B cell (primary cell): ENCODE results near the gene NAT14. TPM values are rescaled to one million over a fixed set of nuclear protein-coding genes. Genes with fewer than 3 reads are reported as not detected.

Source experiments
- ATAC-seq: fragments of 200-7000 bp; cut with Tn5 transposase; one replicate; pipeline ENCODE4 v1.10.0; 2021; ENCODE audit warnings: low read depth, mild to moderate bottlenecking, moderate number of reproducible peaks, moderate library complexity
- CTCF ChIA-PET: fragments of 350-600 bp; sonication (Branson Sonifier 250); formaldehyde crosslinking; loops from one replicate; lab custom pipeline; 2021; ENCODE audit warnings: antibody characterized with exemption, inconsistent platforms; lab: Charles Lee
- POLR2A ChIA-PET: fragments of 350-600 bp; sonication (Branson Sonifier 250); formaldehyde crosslinking; loops from one replicate; lab custom pipeline; 2021; ENCODE audit warnings: antibody characterized with exemption; lab: Charles Lee
- DNase-seq: peaks from one replicate; pipeline ENCODE4 v3.0.0; 2013
- H2AFZ ChIP-seq: 2 replicates; pipeline ENCODE4 v1.6.1; 2012; ENCODE audit warnings: mild to moderate bottlenecking, low read depth, low read length; ENCODE audit not compliant: insufficient read depth, poor library complexity, severe bottlenecking
- H3K27ac ChIP-seq, 2 donors: 1 replicate in 1 of 2; 2 replicates in 1 of 2; pipeline ENCODE4 v1.5.1; 2012 to 2013; ENCODE audit warnings: low read length in 2 of 2, mild to moderate bottlenecking in 2 of 2, moderate library complexity in 1 of 2
- H3K27me3 ChIP-seq, 4 experiments: fragments of 200-600 bp in 1 of 4; sonication (generic) in 1 of 4; replicated peaks in 1 of 4; 1 replicate in 2 of 4; 2 replicates in 2 of 4; pipeline versions ENCODE4 v1.6.1 to v1.7.0; 2013 to 2016; ENCODE audit warnings: low read length in 3 of 4, mild to moderate bottlenecking in 2 of 4, mixed read lengths in 1 of 4, moderate library complexity in 1 of 4; ENCODE audit not compliant: insufficient read depth in 4 of 4, control insufficient read depth in 3 of 4; ENCODE audit errors: control extremely low read depth in 1 of 4
- H3K36me3 ChIP-seq, 2 experiments: replicated peaks in 1 of 2; 1 replicate in 1 of 2; 2 replicates in 1 of 2; pipeline versions ENCODE4 v1.6.1 to v1.7.1; 2013; ENCODE audit warnings: low read length in 1 of 2; ENCODE audit not compliant: insufficient read depth in 2 of 2, control insufficient read depth in 1 of 2; ENCODE audit errors: control extremely low read depth in 1 of 2, extremely low read depth in 1 of 2
- H3K4me1 ChIP-seq, 2 donors: fragments of 200-600 bp in 1 of 2; sonication (generic) in 1 of 2; 1 replicate in 1 of 2; 2 replicates in 1 of 2; pipeline versions ENCODE4 v1.5.1 to v1.6.1; 2013 to 2017; ENCODE audit warnings: low read length in 2 of 2; ENCODE audit not compliant: control insufficient read depth in 2 of 2, insufficient read depth in 2 of 2
- H3K4me2 ChIP-seq: replicated peaks from 2 replicates; pipeline ENCODE3; 2012; ENCODE audit warnings: mild to moderate bottlenecking, low read depth, low read length; ENCODE audit not compliant: poor library complexity, severe bottlenecking
- H3K4me3 ChIP-seq, 5 experiments: fragments of 200-600 bp in 1 of 5; sonication (generic) in 1 of 5; 1 replicate in 3 of 5; 2 replicates in 2 of 5; pipeline versions ENCODE4 v1.5.1 to v1.7.0; 2011 to 2016; ENCODE audit warnings: low read length in 4 of 5, mild to moderate bottlenecking in 4 of 5, low read depth in 2 of 5, control low read depth in 1 of 5, moderate library complexity in 1 of 5; ENCODE audit not compliant: insufficient read depth in 1 of 5; ENCODE audit errors: control extremely low read depth in 1 of 5, extremely low read depth in 1 of 5
- H3K79me2 ChIP-seq: fragments of 200-600 bp; sonication (generic); one replicate; pipeline ENCODE4 v1.6.0; 2016; ENCODE audit warnings: low read length; ENCODE audit not compliant: control insufficient read depth, insufficient read depth
- H3K9ac ChIP-seq: fragments of 200-600 bp; sonication (generic); 2 replicates; pipeline ENCODE4 v1.6.1; 2017; ENCODE audit warnings: mild to moderate bottlenecking, low read length, moderate library complexity
- H3K9me3 ChIP-seq, 3 donors: one replicate each; pipeline versions ENCODE4 v1.6.1 to v1.7.1; 2013; ENCODE audit warnings: low read length in 2 of 3; ENCODE audit not compliant: control insufficient read depth in 2 of 3, insufficient read depth in 1 of 3; ENCODE audit errors: control extremely low read depth in 1 of 3
- H4K20me1 ChIP-seq: 2 replicates; pipeline ENCODE4 v1.6.0; 2012; ENCODE audit warnings: mild to moderate bottlenecking, low read length; ENCODE audit not compliant: insufficient read depth, control insufficient read depth, poor library complexity, severe bottlenecking
- H3K27ac Mint-ChIP-seq: one replicate; pipeline ENCODE4 v1.8.0; 2021; ENCODE audit warnings: mixed read lengths
- H3K27me3 Mint-ChIP-seq: one replicate; pipeline ENCODE4 v1.8.0; 2021; ENCODE audit warnings: mixed read lengths
- H3K4me1 Mint-ChIP-seq: one replicate; pipeline ENCODE4 v1.8.0; 2021; ENCODE audit warnings: mixed read lengths
- H3K4me3 Mint-ChIP-seq: one replicate; pipeline ENCODE4 v1.8.0; 2021; ENCODE audit warnings: mixed read lengths
- H3K9me3 Mint-ChIP-seq: one replicate; pipeline ENCODE4 v1.8.0; 2022; ENCODE audit warnings: mixed read lengths; ENCODE audit not compliant: insufficient read depth
- EZH2 ChIP-seq: IDR thresholded peaks from 2 replicates; pipeline ENCODE4 v1.6.1; 2012; ENCODE audit warnings: borderline replicate concordance, low read depth, mild to moderate bottlenecking, moderate library complexity, low read length; ENCODE audit not compliant: insufficient read depth, poor library complexity, severe bottlenecking
- WGBS: methylation state at CpG from one replicate; pipeline ENCODE4 v1.1.5; 2013; ENCODE audit warnings: missing lambda C conversion rate; ENCODE audit not compliant: insufficient coverage; 5-methylcytosine and 5-hydroxymethylcytosine counted together
- intact Hi-C: fragments of 100-400 bp; cut with micrococcal nuclease; formaldehyde crosslinking; loops from one replicate; pipeline ENCODE4 v1.10.0; 2022
- polyA plus RNA-seq: library from polyadenylated mRNA; depleted of rRNA; stranded (reverse); fragments of >200 nt; gene quantifications from 2 replicates; pipeline ENCODE4 v1.2.3, GENCODE V29; 2012
- total RNA-seq, 2 donors: library from RNA; stranded (reverse); fragments of 120-200 nt in 1 of 2; gene quantifications; 1 replicate in 1 of 2; 2 replicates in 1 of 2; pipeline versions ENCODE4 v1.2.3 to v1.2.4, GENCODE V29; 2013 to 2022
- TF ChIP-seq, protein P1 (sequence below): fragments of 200-600 bp; IDR thresholded peaks from one replicate; pipeline ENCODE4 v1.8.0; 2022; ENCODE audit warnings: antibody characterized with exemption, mild to moderate bottlenecking

NAT14 gene
- total and polyA plus RNA-seq, 2 donors (not counting 1 experiment from before 2014, with no cell fraction given), result 10.7 to 15.1 TPM

DNA sequence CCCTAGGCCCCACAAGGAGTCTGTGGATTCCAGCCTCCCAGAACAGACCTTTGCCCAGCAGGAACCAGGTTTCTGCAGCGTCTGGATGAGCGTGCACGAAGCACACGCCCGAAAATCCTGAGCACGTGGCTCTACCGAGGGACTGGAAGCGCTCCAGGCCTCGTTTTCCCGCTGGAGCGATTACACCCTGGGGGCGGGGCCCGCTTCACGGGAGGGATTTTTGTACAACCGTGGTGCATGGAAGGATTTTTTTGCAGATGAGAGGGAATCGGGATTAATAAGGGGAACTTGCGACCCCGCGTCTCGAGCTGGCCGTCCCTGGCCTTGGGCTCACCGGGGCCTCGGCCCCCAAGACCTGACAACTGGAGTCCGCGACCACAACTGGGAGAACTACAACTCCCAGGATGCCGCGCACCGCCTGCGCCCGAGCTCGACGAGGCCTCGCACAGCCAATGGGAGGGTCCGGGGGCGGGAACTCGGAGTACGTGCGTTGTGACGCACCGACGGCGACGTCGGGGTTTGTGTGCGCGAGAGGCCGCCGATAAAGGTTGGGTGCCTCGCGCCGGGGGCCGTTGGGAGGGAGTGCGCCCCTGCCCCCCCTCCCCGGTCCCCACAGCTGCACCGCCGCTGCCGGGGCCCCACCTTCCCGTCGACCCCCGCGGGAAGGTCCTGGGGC, 8.8 kb upstream of the NAT14 start, which contains the start of gene ZNF628:
Gene ZNF628 (plus strand): TSS at position 518 of the 676 bp plus-strand sequence. CDS start 3,294 bp downstream, outside the sequence.
- peak within 1 kb of the TSS; percentile 78 for H3K9ac ChIP-seq
- H3K4me3 ChIP-seq, result peak within 1 kb of the TSS; percentile 63 to 97 (median 77)
- no peaks in the 10 kb centered on the region for H3K36me3 ChIP-seq
- ATAC-seq, result peak; percentile 90
- peaks cover 20% of the 10 kb centered on the region for H4K20me1 ChIP-seq
- H3K27me3 ChIP-seq, result no peaks in the 10 kb centered on the region
- H3K4me3 Mint-ChIP-seq, result peak within 1 kb of the TSS; percentile 95
- peaks cover 34% of the 10 kb centered on the region for H3K79me2 ChIP-seq
- 4% methylated on average over 53 of the region's 61 CpGs for WGBS
- peak within 1 kb of the TSS; percentile 97 for H3K27ac Mint-ChIP-seq
- H3K4me2 ChIP-seq, result peak within 1 kb of the TSS; percentile 98
- intact Hi-C loops, result loop anchor here (1.0 to 2.0 kb wide), 7 partner anchors 15 to 217 kb away; partner anchors contain the start of genes FIZ1, ISOC2, KMT5C and PPP6R1
- CTCF ChIA-PET, result interaction anchor here (0.7 to 5.1 kb wide), 11 partner anchors 9 to 1597 kb away, joined by 3 to 45 read pairs (median 5); partner anchors contain the start of genes ISOC2, SSC5D and ZNF784
- no peaks in the 10 kb centered on the region for H3K27me3 Mint-ChIP-seq
- H3K4me1 ChIP-seq, result peaks cover 15 to 21% of the 10 kb centered on the region in 2 donors
- no peak for TF ChIP-seq EZH2
- TF ChIP-seq, protein P1, sequence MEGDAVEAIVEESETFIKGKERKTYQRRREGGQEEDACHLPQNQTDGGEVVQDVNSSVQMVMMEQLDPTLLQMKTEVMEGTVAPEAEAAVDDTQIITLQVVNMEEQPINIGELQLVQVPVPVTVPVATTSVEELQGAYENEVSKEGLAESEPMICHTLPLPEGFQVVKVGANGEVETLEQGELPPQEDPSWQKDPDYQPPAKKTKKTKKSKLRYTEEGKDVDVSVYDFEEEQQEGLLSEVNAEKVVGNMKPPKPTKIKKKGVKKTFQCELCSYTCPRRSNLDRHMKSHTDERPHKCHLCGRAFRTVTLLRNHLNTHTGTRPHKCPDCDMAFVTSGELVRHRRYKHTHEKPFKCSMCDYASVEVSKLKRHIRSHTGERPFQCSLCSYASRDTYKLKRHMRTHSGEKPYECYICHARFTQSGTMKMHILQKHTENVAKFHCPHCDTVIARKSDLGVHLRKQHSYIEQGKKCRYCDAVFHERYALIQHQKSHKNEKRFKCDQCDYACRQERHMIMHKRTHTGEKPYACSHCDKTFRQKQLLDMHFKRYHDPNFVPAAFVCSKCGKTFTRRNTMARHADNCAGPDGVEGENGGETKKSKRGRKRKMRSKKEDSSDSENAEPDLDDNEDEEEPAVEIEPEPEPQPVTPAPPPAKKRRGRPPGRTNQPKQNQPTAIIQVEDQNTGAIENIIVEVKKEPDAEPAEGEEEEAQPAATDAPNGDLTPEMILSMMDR, result no peak
- H3K4me1 Mint-ChIP-seq, result peaks cover 34% of the 10 kb centered on the region
- peak within 1 kb of the TSS; percentile 69 to 92 for H3K27ac ChIP-seq
- POLR2A ChIA-PET, result interaction anchor here (0.5 to 2.2 kb wide), 27 partner anchors 8 to 1027 kb away, joined by 3 to 30 read pairs (median 4); partner anchors contain the start of genes FIZ1, ISOC2, LENG8 and NAT14
- no peaks in the 10 kb centered on the region for H3K9me3 ChIP-seq
- H2AFZ ChIP-seq, result peak within 1 kb of the TSS; percentile 89
- no peaks in the 10 kb centered on the region for H3K9me3 Mint-ChIP-seq
- peak; percentile 99 for DNase-seq
